HepG2 (cell line): ENCODE data around the gene ZNF324B. TPM values are rescaled to one million over a fixed set of nuclear protein-coding genes. Genes with fewer than 3 reads are reported as not detected.

Experiments used
- AHR ChIP-seq: IDR thresholded peaks from 2 replicates; pipeline ENCODE4 v1.6.1; 2018; ENCODE audit warnings: missing genetic modification reagents, missing compliant biosample characterization
- MIER3 ChIP-seq: IDR thresholded peaks from 2 replicates; pipeline ENCODE4 v1.6.1; 2016; ENCODE audit warnings: missing compliant biosample characterization, borderline replicate concordance
- PHB2 ChIP-seq: fragments of 450-650 bp; IDR thresholded peaks from 2 replicates; pipeline ENCODE4 v1.6.1; 2018; ENCODE audit not compliant: partially characterized antibody
- PLSCR1 ChIP-seq: sonication (generic); formaldehyde crosslinking; IDR thresholded peaks from 2 replicates; pipeline ENCODE4 v1.5.0; 2020; ENCODE audit warnings: missing genetic modification reagents, mild to moderate bottlenecking, borderline replicate concordance
- RBFOX2 ChIP-seq: fragments of 200-400 bp; formaldehyde crosslinking; IDR thresholded peaks from 2 replicates; pipeline ENCODE4 v1.6.1; 2017; ENCODE audit warnings: low read depth, mild to moderate bottlenecking, low read length
- REPIN1 ChIP-seq: sonication (generic); formaldehyde crosslinking; IDR thresholded peaks from 2 replicates; pipeline ENCODE4 v1.8.0; 2022; ENCODE audit warnings: missing genetic modification reagents, low read depth, mild to moderate bottlenecking, borderline replicate concordance
- TAF1 ChIP-seq: sonication (generic); formaldehyde crosslinking; IDR thresholded peaks from 2 replicates; pipeline ENCODE4 v1.4.0; 2020; ENCODE audit warnings: missing genetic modification reagents
- TBP ChIP-seq: sonication (generic); formaldehyde crosslinking; IDR thresholded peaks from 2 replicates; pipeline ENCODE4 v1.5.0; 2020; ENCODE audit warnings: missing genetic modification reagents
- THAP9 ChIP-seq: sonication (generic); formaldehyde crosslinking; IDR thresholded peaks from 2 replicates; pipeline ENCODE4; 2020; ENCODE audit warnings: missing genetic modification reagents, mild to moderate bottlenecking, borderline replicate concordance
- ZBTB46 ChIP-seq: sonication (generic); formaldehyde crosslinking; IDR thresholded peaks from 2 replicates; pipeline ENCODE4 v1.4.0; 2020; ENCODE audit warnings: mild to moderate bottlenecking, missing genetic modification reagents, borderline replicate concordance
- ZNF225 ChIP-seq: sonication (generic); formaldehyde crosslinking; IDR thresholded peaks from 2 replicates; pipeline ENCODE4 v1.4.0; 2020; ENCODE audit warnings: mild to moderate bottlenecking, missing genetic modification reagents
- ZNF253 ChIP-seq: sonication (generic); formaldehyde crosslinking; IDR thresholded peaks from 2 replicates; pipeline ENCODE4 v1.8.0; 2022; ENCODE audit warnings: mild to moderate bottlenecking, missing genetic modification reagents, borderline replicate concordance
- ZNF646 ChIP-seq: sonication (generic); formaldehyde crosslinking; IDR thresholded peaks from 2 replicates; pipeline ENCODE4 v1.9.0; 2021; ENCODE audit warnings: mild to moderate bottlenecking, missing genetic modification reagents
- ZNF709 ChIP-seq: sonication (generic); formaldehyde crosslinking; IDR thresholded peaks from 2 replicates; pipeline ENCODE4 v1.5.0; 2020; ENCODE audit warnings: mild to moderate bottlenecking, missing genetic modification reagents
- ZNF749 ChIP-seq: sonication (generic); formaldehyde crosslinking; IDR thresholded peaks from 2 replicates; pipeline ENCODE4 v1.8.0; 2022; ENCODE audit warnings: mild to moderate bottlenecking, missing genetic modification reagents, moderate library complexity, borderline replicate concordance
- ZNF891 ChIP-seq: sonication (generic); formaldehyde crosslinking; IDR thresholded peaks from 2 replicates; pipeline ENCODE4 v1.5.0; 2020; ENCODE audit warnings: mild to moderate bottlenecking, missing genetic modification reagents
- polyA plus RNA-seq, 8 experiments: library from polyadenylated mRNA; depleted of rRNA in 3 of 8; stranded (reverse) in 7 of 8; unstranded in 1 of 8; fragments of >200 nt; fragmentation: Illumina TruSeq in 4 of 8; extraction: Trizol in 4 of 8; gene quantifications; 2 replicates each; pipeline versions ENCODE4 v1.2.1 to v1.2.3, GENCODE V29; 2011 to 2016; ENCODE audit warnings: low read depth in 4 of 8, missing spikeins in 1 of 8, mixed read lengths in 1 of 8; ENCODE audit not compliant: insufficient read depth in 1 of 8
- total RNA-seq, 5 experiments: library from RNA; depleted of rRNA; stranded (reverse); fragments of >200 nt; fragmentation: Illumina TruSeq; extraction: Trizol; gene quantifications; 2 replicates each; pipeline ENCODE4 v1.2.3, GENCODE V29; 2016; ENCODE audit warnings: low read depth in 1 of 5

Gene ZNF324B
- total and polyA plus RNA-seq, 2 of the 13 experiments (the other 11 are each of a cell fraction or from before 2014, with no cell fraction given) = 0.53 to 3.0 TPM

- TF ChIP-seq PHB2 = no peak
- TF ChIP-seq ZNF891 = peak; percentile 55; the same call in 1 of the 2 replicates
- peak; percentile 86 for TF ChIP-seq ZNF709 (CRISPR knock-in tag)
- TF ChIP-seq ZNF253 (CRISPR knock-in tag) = no peak; the same call in 1 of the 2 replicates
- 0 out of 2 replicates have a peak, but pooled peaks have one; percentile 11 for TF ChIP-seq AHR
- peak; percentile 52; the same call in 1 of the 2 replicates for TF ChIP-seq MIER3 (CRISPR knock-in tag)
- no peak for TF ChIP-seq ZNF646 (CRISPR knock-in tag)
- TF ChIP-seq ZNF749 (CRISPR knock-in tag) = no peak
- TF ChIP-seq ZBTB46 (CRISPR knock-in tag) = 0 out of 2 replicates have a peak, but pooled peaks have one; percentile 20
- TF ChIP-seq THAP9 (CRISPR knock-in tag) = peak; percentile 59; the same call in 1 of the 2 replicates
- TF ChIP-seq ZNF225 (CRISPR knock-in tag) = no peak
- no peak for TF ChIP-seq TBP (CRISPR knock-in tag)
- peak; percentile 89 for TF ChIP-seq RBFOX2
- TF ChIP-seq REPIN1 = peak; percentile 54; the same call in 1 of the 2 replicates
- TF ChIP-seq PLSCR1 = no peak
- TF ChIP-seq TAF1 (CRISPR knock-in tag) = peak; percentile 82
These were observed 43.0 kb upstream of the ZNF324B start, which contains the start of gene ZNF584 (continued) for GRCh38 chr19:58408152-58409009.
